ENCODE results near the gene CDSN. TPM values are rescaled to one million over a fixed set of nuclear protein-coding genes. Genes with fewer than 3 reads are reported as not detected.

Gene CDSN
- total RNA-seq, 1 experiment from 2014 or later = 0.12 TPM

DNA sequence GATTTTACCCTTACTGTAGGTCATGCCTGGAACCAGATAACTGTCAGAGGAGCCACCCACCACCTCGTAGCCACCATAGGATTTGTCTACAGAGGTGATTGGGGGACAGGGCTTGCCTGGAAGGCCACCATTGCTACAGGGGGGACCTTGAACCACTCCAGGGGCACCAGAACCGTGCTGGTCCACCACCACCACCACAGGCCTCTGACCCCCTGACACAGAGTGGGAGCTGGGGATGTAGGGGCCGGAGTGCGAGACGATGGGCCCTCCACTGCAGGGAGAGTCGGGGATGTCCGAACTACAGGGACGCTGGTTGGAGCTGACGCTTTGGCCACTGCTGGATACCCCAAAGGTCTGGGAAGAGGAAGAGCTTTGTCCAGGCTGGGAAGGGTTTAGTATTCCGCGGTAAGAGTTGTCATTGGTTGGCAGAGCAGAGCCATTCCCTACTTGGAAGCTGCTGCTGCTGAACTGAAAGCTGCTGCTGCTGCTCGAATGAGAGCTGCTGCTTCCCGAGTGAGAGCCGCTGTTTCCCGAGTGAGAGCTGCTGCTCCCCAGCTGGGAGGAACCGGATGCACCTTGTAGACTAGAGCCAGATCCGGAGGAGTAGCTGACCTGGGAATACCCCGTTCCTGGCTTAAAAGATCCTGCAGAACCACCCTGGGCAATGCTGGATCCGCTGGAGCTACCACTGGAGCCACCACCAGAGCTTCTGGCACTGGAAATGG lies 3.4 kb downstream of the CDSN start:
- Histone ChIP-seq H3K79me2 (ENCODE audit: insufficient read depth, low read length) (peaks cover 8% of the 10 kb centered on the region; the same call in 1 of the 2 replicates), H3K4me3 (replicated peaks in 1 of 2; ENCODE audit: low read depth in 1 of 2, low read length in 2 of 2) (no peak overlapping the region), H4K20me1 (ENCODE audit: insufficient read depth) (no peaks in the 10 kb centered on the region), H3K9me3 (ENCODE audit: control insufficient read depth in 1 of 2, insufficient read depth in 1 of 2, low read depth in 1 of 2, low read length in 2 of 2) (no peaks in the 10 kb centered on the region), H3K27ac (ENCODE audit: low read depth, low read length) (no peak overlapping the region), H3K9me2 (ENCODE audit: insufficient read depth) (no peaks in the 10 kb centered on the region), H3K27me3 (ENCODE audit: insufficient read depth, low read length) (no peaks in the 10 kb centered on the region), H2AFZ (ENCODE audit: low read depth, low read length, poor library complexity, severe bottlenecking) (no peak overlapping the region), H3K36me3 (ENCODE audit: control insufficient read depth in 1 of 2, insufficient read depth in 2 of 2, low read length in 2 of 2) (no peaks in the 10 kb centered on the region), H3K4me1 (ENCODE audit: control insufficient read depth in 1 of 2, insufficient read depth in 2 of 2, low read length in 2 of 2) (peaks cover 23 to 48% of the 10 kb centered on the region in 2 experiments), H3K4me2 (ENCODE audit: low read length) (no peak overlapping the region), H3K9ac (ENCODE audit: low read length) (no peak overlapping the region)
- ATAC-seq (no peak), DNase-seq (ENCODE audit: low read depth, low spot score) (no peak)
- no peak for TF ChIP-seq EGR1 (IDR thresholded peaks at IDR 0.05; ENCODE audit: low read depth)
- no peak for TF ChIP-seq POLR2A (IDR thresholded peaks at IDR 0.05; ENCODE audit: borderline replicate concordance, extremely low read depth, insufficient read depth, insufficient read length)
- no peak for TF ChIP-seq ZFX (IDR thresholded peaks at IDR 0.05)
- TF ChIP-seq, protein P1, sequence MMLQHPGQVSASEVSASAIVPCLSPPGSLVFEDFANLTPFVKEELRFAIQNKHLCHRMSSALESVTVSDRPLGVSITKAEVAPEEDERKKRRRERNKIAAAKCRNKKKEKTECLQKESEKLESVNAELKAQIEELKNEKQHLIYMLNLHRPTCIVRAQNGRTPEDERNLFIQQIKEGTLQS (IDR thresholded peaks at IDR 0.05) = no peak
- no peak for TF ChIP-seq CEBPB (IDR thresholded peaks at IDR 0.05; ENCODE audit: low read depth)
- TF ChIP-seq, protein P2, sequence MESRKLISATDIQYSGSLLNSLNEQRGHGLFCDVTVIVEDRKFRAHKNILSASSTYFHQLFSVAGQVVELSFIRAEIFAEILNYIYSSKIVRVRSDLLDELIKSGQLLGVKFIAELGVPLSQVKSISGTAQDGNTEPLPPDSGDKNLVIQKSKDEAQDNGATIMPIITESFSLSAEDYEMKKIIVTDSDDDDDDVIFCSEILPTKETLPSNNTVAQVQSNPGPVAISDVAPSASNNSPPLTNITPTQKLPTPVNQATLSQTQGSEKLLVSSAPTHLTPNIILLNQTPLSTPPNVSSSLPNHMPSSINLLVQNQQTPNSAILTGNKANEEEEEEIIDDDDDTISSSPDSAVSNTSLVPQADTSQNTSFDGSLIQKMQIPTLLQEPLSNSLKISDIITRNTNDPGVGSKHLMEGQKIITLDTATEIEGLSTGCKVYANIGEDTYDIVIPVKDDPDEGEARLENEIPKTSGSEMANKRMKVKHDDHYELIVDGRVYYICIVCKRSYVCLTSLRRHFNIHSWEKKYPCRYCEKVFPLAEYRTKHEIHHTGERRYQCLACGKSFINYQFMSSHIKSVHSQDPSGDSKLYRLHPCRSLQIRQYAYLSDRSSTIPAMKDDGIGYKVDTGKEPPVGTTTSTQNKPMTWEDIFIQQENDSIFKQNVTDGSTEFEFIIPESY (IDR thresholded peaks at IDR 0.05; ENCODE audit: extremely low read depth, insufficient replicate concordance, low read length) = no peak
- TF ChIP-seq TCF7L2 (IDR thresholded peaks at IDR 0.05; ENCODE audit: borderline replicate concordance, extremely low read depth, insufficient read depth, insufficient read length) = no peak
- no peak for TF ChIP-seq EZH2phosphoT487 (IDR thresholded peaks at IDR 0.05; ENCODE audit: borderline replicate concordance)
- TF ChIP-seq SRF (IDR thresholded peaks at IDR 0.05; ENCODE audit: low read depth) = no peak
- TF ChIP-seq, protein P3, sequence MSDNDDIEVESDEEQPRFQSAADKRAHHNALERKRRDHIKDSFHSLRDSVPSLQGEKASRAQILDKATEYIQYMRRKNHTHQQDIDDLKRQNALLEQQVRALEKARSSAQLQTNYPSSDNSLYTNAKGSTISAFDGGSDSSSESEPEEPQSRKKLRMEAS (IDR thresholded peaks at IDR 0.05) = no peak
- TF ChIP-seq ZNF274 (IDR thresholded peaks at IDR 0.05; ENCODE audit: low read depth, low read length) = no peak
- TF ChIP-seq JUND (IDR thresholded peaks at IDR 0.05) = no peak
- TF ChIP-seq RAD21 (IDR thresholded peaks at IDR 0.05; ENCODE audit: low read depth) = no peak
- no peak for TF ChIP-seq CBX3 (IDR thresholded peaks at IDR 0.05; ENCODE audit: low read depth)
- TF ChIP-seq FOSL1 (IDR thresholded peaks at IDR 0.05; ENCODE audit: low read depth) = no peak
- no peak for TF ChIP-seq POLR2AphosphoS5 (IDR thresholded peaks at IDR 0.05; ENCODE audit: low read depth, low read length)
- no peak for TF ChIP-seq EZH2 (IDR thresholded peaks at IDR 0.05)
- ChIA-PET RAD21 (ENCODE audit: low non-redundant PET in 1 of 2, low total read pairs in 2 of 2, uncharacterized antibody in 2 of 2, unreplicated experiment in 2 of 2) (no interaction called here), CTCF (interaction anchor here (1.7 to 2.4 kb wide), 2 partner anchors 14 to 202 kb away, joined by 4 to 11 read pairs; no protein-coding TSS in a partner anchor), POLR2A (interaction anchor here (1.0 to 1.6 kb wide), 2 partner anchors 9 to 30 kb away, joined by 3 to 5 read pairs; no protein-coding TSS in a partner anchor)
- intact Hi-C loops (cut with micrococcal nuclease) = no loop called here
- BruUV-seq (replicated peaks) = no TSS peak
